Stimulated activated CD4-positive, alpha-beta T cell treated with anti-CD3 and anti-CD28 coated beads, Interleukin-1b, Interleukin-23, amount 100 ng/mL, for 4 hours (primary cell): Measurements from ENCODE around the gene MAP6.

Source experiments
- DNase-seq, 2 donors: peaks; one replicate each; pipeline ENCODE4 v3.0.0-alpha.2; 2020; ENCODE audit warnings: low read depth in 2 of 2

Gene MAP6

GRCh38 chr11:75568616-75569219, 100.1 kb downstream of the MAP6 start:
- no peak for DNase-seq

- no peak for DNase-seq
Observed at GRCh38 chr11:75567971-75568370, 100.9 kb downstream of the MAP6 start.

GRCh38 chr11:75566763-75567279, 102.0 kb downstream of the MAP6 start:
- DNase-seq, result no peak

GRCh38 chr11:75565916-75566762, 102.7 kb downstream of the MAP6 start:
- no peak for DNase-seq

GRCh38 chr11:75565221-75565814, 103.5 kb downstream of the MAP6 start:
- DNase-seq, result no peak

- DNase-seq, result no peak
Observed at GRCh38 chr11:75563978-75564552, 104.8 kb downstream of the MAP6 start.

- no peak for DNase-seq
Observed at GRCh38 chr11:75563501-75563977, 105.3 kb downstream of the MAP6 start.

GRCh38 chr11:75562836-75563484, 105.9 kb downstream of the MAP6 start:
- no peak for DNase-seq

GRCh38 chr11:75562048-75562835, 106.6 kb downstream of the MAP6 start, which contains the start of gene SERPINH1:
Gene SERPINH1 (plus strand): TSS chr11:75562253. CDS start chr11:75566350, 4,097 bp downstream.
- DNase-seq, result peak; percentile 40 to 58

- DNase-seq, result no peak
Observed at GRCh38 chr11:75561426-75562047, 107.3 kb downstream of the MAP6 start.

- DNase-seq, result no peak
Observed at GRCh38 chr11:75560644-75561043, 108.2 kb downstream of the MAP6 start.

GRCh38 chr11:75558939-75559843, 109.6 kb downstream of the MAP6 start:
- no peak for DNase-seq

GRCh38 chr11:75557666-75558494, 111.0 kb downstream of the MAP6 start:
- DNase-seq, result no peak

GRCh38 chr11:75556275-75556674, 112.6 kb downstream of the MAP6 start:
- no peak for DNase-seq

GRCh38 chr11:75555079-75555811, 113.6 kb downstream of the MAP6 start:
- no peak for DNase-seq

GRCh38 chr11:75554258-75555022, 114.4 kb downstream of the MAP6 start:
- no peak for DNase-seq

GRCh38 chr11:75553889-75554257, 115.0 kb downstream of the MAP6 start:
- no peak for DNase-seq
